SK-N-SH (cell line): ENCODE data around the gene TFDP2. TPM values are rescaled to one million over a fixed set of nuclear protein-coding genes. Genes with fewer than 3 reads are reported as not detected.

ENCODE experiments used
- CTCF ChIA-PET: fragments of 300-600, 350-600 bp; formaldehyde crosslinking; extraction: SDS; loops from one replicate; lab custom pipeline; 2021; lab: Yijun Ruan, JAX
- POLR2A ChIA-PET: fragments of 350-600 bp; sonication (Branson Sonifier 250); formaldehyde crosslinking; extraction: SDS; loops from one replicate; lab custom pipeline; 2020; ENCODE audit warnings: antibody characterized with exemption, inconsistent platforms; lab: Yijun Ruan, JAX
- DNase-seq: peaks from one replicate; pipeline ENCODE4 v3.0.0; 2012
- H2AFZ ChIP-seq: fragments of 200-600 bp; sonication (generic); 2 replicates; pipeline ENCODE4 v1.8.1; 2016; ENCODE audit warnings: antibody characterized with exemption, mild to moderate bottlenecking, low read depth
- H3F3A ChIP-seq: fragments of 200-600 bp; sonication (generic); replicated peaks from 2 replicates; pipeline ENCODE3; 2016; ENCODE audit warnings: antibody characterized with exemption, mild to moderate bottlenecking; ENCODE audit not compliant: insufficient read depth
- H3K27ac ChIP-seq, 2 experiments: fragments of 200-500 bp in 1 of 2; fragments of 200-600 bp in 1 of 2; sonication (Bioruptor generic) in 1 of 2; sonication (generic), shearing (Covaris generic) in 1 of 2; 2 replicates each; pipeline versions ENCODE4 v1.5.1 to v1.6.1; 2014 to 2016; ENCODE audit warnings: low read depth in 2 of 2, inconsistent platforms in 1 of 2, low read length in 1 of 2, mild to moderate bottlenecking in 1 of 2, mixed read lengths in 1 of 2
- H3K27me3 ChIP-seq: fragments of 200-600 bp; sonication (generic), shearing (Covaris generic); 2 replicates; pipeline ENCODE4 v1.6.1; 2016; ENCODE audit warnings: mixed run types; ENCODE audit not compliant: insufficient read depth
- H3K36me3 ChIP-seq, 2 experiments: fragments of 200-500 bp in 1 of 2; fragments of 200-600 bp in 1 of 2; sonication (Bioruptor generic) in 1 of 2; sonication (generic) in 1 of 2; replicated peaks in 1 of 2; 2 replicates each; pipeline versions ENCODE3 to v1.5.1; 2014 to 2016; ENCODE audit warnings: low read length in 1 of 2, mild to moderate bottlenecking in 1 of 2; ENCODE audit not compliant: insufficient read depth in 2 of 2, control insufficient read depth in 1 of 2
- H3K4me1 ChIP-seq, 2 experiments: fragments of 200-500 bp in 1 of 2; fragments of 200-600 bp in 1 of 2; sonication (Bioruptor generic) in 1 of 2; sonication (generic), shearing (Covaris generic) in 1 of 2; 2 replicates each; pipeline versions ENCODE4 v1.5.1 to v1.6.1; 2014 to 2016; ENCODE audit warnings: low read depth in 1 of 2, low read length in 1 of 2, mixed run types in 1 of 2; ENCODE audit not compliant: insufficient read depth in 2 of 2, control insufficient read depth in 1 of 2
- H3K4me2 ChIP-seq: fragments of 200-600 bp; sonication (generic), shearing (Covaris generic); 2 replicates; pipeline ENCODE4 v1.6.1; 2017; ENCODE audit warnings: mixed run types
- H3K4me3 ChIP-seq, 2 experiments: fragments of 200-500 bp in 1 of 2; fragments of 200-600 bp in 1 of 2; sonication (Bioruptor generic) in 1 of 2; sonication (generic), shearing (Covaris generic) in 1 of 2; 2 replicates each; pipeline versions ENCODE4 v1.5.1 to v1.8.1; 2014 to 2016; ENCODE audit warnings: low read depth in 2 of 2, inconsistent platforms in 1 of 2, low read length in 1 of 2, mild to moderate bottlenecking in 1 of 2, mixed read lengths in 1 of 2, moderate library complexity in 1 of 2
- H3K79me2 ChIP-seq: fragments of 200-600 bp; sonication (generic); 2 replicates; pipeline ENCODE4 v1.8.1; 2017; ENCODE audit warnings: mild to moderate bottlenecking; ENCODE audit not compliant: insufficient read depth
- H3K9ac ChIP-seq: fragments of 200-600 bp; sonication (generic); 2 replicates; pipeline ENCODE4 v1.6.1; 2017; ENCODE audit warnings: mixed run types
- H3K9me2 ChIP-seq: fragments of 200-600 bp; sonication (generic); 2 replicates; pipeline ENCODE4 v1.6.1; 2017; ENCODE audit warnings: mixed run types
- H3K9me3 ChIP-seq: fragments of 200-600 bp; sonication (generic); 2 replicates; pipeline ENCODE4 v1.6.1; 2017; ENCODE audit warnings: mixed run types, mild to moderate bottlenecking, moderate library complexity
- H4K20me1 ChIP-seq: fragments of 200-600 bp; sonication (generic); 2 replicates; pipeline ENCODE4 v1.6.1; 2017; ENCODE audit warnings: mild to moderate bottlenecking, mixed run types; ENCODE audit not compliant: insufficient read depth
- GATA2 ChIP-seq: sonication (generic); formaldehyde crosslinking; IDR thresholded peaks from 2 replicates; pipeline ENCODE4 v1.5.0; 2020; ENCODE audit warnings: mild to moderate bottlenecking, missing genetic modification reagents
- MXI1 ChIP-seq: IDR thresholded peaks from 2 replicates; pipeline ENCODE4 v1.6.1; 2012; ENCODE audit warnings: mild to moderate bottlenecking, low read depth, low read length, improper control_type of control experiment
- NFIC ChIP-seq: IDR thresholded peaks from 2 replicates; pipeline ENCODE4 v1.4.0; 2012; ENCODE audit warnings: borderline replicate concordance
- RFX5 ChIP-seq: IDR thresholded peaks from 2 replicates; pipeline ENCODE4 v1.6.1; 2012; ENCODE audit warnings: mild to moderate bottlenecking, improper control_type of control experiment, low read length
- TEAD4 ChIP-seq: IDR thresholded peaks from 2 replicates; pipeline ENCODE4 v1.4.0; 2012; ENCODE audit warnings: mild to moderate bottlenecking, borderline replicate concordance; ENCODE audit not compliant: insufficient read depth
- WGBS: methylation state at CpG from one replicate; pipeline ENCODE4 v1.1.6; 2017; ENCODE audit warnings: low lambda C conversion rate; 5-methylcytosine and 5-hydroxymethylcytosine counted together
- polyA plus RNA-seq, 3 experiments: library from polyadenylated mRNA; depleted of rRNA; stranded (reverse); fragments of >200 nt; gene quantifications; 2 replicates each; pipeline ENCODE4 v1.2.3, GENCODE V29; 2012
- TF ChIP-seq, protein P1 (sequence below): IDR thresholded peaks from 2 replicates; pipeline ENCODE4 v1.4.0; 2012; ENCODE audit warnings: low read depth
- TF ChIP-seq, protein P2 (sequence below): fragments of 150-350 bp; IDR thresholded peaks from 2 replicates; pipeline ENCODE4 v1.6.1; 2016; ENCODE audit warnings: mild to moderate bottlenecking, low read depth, low read length
- TF ChIP-seq, protein P3 (sequence below): fragments of 150-350 bp; IDR thresholded peaks from 2 replicates; pipeline ENCODE4 v1.6.1; 2017; ENCODE audit warnings: antibody characterized with exemption, low read length, low read depth, borderline replicate concordance
- TF ChIP-seq, protein P4 (sequence below): fragments of 200-600 bp; sonication (generic); IDR thresholded peaks from 2 replicates; pipeline ENCODE4 v1.6.1; 2017; ENCODE audit warnings: antibody characterized with exemption, mild to moderate bottlenecking, moderate library complexity

Gene TFDP2
- polyA plus RNA-seq, 1 of the 3 experiments (the other 2 are of a cell fraction): 8.6 TPM

DNA sequence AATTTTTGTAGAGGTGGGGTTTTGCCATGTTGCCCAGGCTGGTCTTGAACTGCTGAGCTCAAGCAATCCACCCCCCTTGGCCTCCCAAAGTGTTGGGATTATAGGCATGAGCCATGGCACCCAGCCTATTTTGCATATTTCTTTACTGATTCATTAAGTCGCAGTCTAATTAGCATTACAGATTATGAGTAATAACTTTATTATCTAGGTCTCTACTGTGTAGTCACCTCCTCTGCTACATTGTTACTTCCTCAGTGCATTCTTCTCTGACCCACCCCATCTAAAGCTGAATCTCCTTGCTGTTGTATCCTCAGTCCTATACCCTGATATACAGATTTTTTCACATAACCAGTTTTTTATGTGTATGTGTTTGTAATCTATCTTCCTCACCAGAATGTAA is 61.7 kb downstream of the TFDP2 start:
- CTCF ChIA-PET: interaction anchor here (0.5 to 0.9 kb wide), 4 partner anchors 33 to 793 kb away, joined by 3 to 4 read pairs (median 3); no protein-coding TSS in a partner anchor
- 69% methylated on average over 1 of the region's 1 CpG for WGBS
- Histone ChIP-seq H3K9me2 (no peaks in the 10 kb centered on the region), H3K4me2 (no peak overlapping the region), H3F3A (no peaks in the 10 kb centered on the region), H3K36me3 (no peaks in the 10 kb centered on the region), H3K27ac (no peak overlapping the region), H3K4me3 (no peak overlapping the region), H3K79me2 (no peaks in the 10 kb centered on the region), H3K4me1 (no peaks in the 10 kb centered on the region), H3K27me3 (no peaks in the 10 kb centered on the region), H4K20me1 (no peaks in the 10 kb centered on the region), H2AFZ (no peak overlapping the region), H3K9me3 (no peaks in the 10 kb centered on the region), H3K9ac (no peak overlapping the region)
- TF ChIP-seq, protein P1, sequence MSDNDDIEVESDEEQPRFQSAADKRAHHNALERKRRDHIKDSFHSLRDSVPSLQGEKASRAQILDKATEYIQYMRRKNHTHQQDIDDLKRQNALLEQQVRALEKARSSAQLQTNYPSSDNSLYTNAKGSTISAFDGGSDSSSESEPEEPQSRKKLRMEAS: no peak
- TF ChIP-seq, protein P2, sequence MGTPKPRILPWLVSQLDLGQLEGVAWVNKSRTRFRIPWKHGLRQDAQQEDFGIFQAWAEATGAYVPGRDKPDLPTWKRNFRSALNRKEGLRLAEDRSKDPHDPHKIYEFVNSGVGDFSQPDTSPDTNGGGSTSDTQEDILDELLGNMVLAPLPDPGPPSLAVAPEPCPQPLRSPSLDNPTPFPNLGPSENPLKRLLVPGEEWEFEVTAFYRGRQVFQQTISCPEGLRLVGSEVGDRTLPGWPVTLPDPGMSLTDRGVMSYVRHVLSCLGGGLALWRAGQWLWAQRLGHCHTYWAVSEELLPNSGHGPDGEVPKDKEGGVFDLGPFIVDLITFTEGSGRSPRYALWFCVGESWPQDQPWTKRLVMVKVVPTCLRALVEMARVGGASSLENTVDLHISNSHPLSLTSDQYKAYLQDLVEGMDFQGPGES: no peak
- TF ChIP-seq NFIC: no peak
- TF ChIP-seq, protein P3, sequence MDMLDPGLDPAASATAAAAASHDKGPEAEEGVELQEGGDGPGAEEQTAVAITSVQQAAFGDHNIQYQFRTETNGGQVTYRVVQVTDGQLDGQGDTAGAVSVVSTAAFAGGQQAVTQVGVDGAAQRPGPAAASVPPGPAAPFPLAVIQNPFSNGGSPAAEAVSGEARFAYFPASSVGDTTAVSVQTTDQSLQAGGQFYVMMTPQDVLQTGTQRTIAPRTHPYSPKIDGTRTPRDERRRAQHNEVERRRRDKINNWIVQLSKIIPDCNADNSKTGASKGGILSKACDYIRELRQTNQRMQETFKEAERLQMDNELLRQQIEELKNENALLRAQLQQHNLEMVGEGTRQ: no peak
- no peak for TF ChIP-seq MXI1
- no peak for TF ChIP-seq GATA2 (CRISPR knock-in tag)
- TF ChIP-seq, protein P4, sequence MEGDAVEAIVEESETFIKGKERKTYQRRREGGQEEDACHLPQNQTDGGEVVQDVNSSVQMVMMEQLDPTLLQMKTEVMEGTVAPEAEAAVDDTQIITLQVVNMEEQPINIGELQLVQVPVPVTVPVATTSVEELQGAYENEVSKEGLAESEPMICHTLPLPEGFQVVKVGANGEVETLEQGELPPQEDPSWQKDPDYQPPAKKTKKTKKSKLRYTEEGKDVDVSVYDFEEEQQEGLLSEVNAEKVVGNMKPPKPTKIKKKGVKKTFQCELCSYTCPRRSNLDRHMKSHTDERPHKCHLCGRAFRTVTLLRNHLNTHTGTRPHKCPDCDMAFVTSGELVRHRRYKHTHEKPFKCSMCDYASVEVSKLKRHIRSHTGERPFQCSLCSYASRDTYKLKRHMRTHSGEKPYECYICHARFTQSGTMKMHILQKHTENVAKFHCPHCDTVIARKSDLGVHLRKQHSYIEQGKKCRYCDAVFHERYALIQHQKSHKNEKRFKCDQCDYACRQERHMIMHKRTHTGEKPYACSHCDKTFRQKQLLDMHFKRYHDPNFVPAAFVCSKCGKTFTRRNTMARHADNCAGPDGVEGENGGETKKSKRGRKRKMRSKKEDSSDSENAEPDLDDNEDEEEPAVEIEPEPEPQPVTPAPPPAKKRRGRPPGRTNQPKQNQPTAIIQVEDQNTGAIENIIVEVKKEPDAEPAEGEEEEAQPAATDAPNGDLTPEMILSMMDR: no peak
- no peak for DNase-seq
- POLR2A ChIA-PET: no interaction called here

DNA sequence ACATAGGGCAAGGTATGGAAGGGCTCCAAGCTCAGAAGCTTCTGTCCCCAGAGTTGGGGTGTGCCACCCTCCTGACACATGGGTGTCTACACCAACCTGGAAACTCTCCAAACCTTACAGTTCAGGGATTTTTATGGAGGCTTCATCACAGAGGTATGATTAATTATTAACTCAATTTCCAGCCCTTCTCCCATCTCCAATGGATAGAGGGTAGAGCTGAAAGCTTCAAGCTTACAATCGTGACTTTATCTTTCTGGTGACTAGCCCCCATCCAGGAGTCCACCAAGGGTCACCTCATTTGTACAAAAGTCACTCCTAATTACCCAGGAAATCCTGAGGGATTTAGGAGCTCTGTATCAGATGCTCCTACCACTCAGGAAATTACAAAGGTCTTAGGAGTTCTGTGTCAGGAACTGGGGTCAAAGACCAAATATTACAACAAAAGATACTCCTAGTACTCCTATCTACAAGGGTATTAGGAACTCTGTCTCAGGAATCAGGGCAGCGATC is 62.7 kb downstream of the TFDP2 start:
- H3K79me2 ChIP-seq: no peaks in the 10 kb centered on the region
- H3K27ac ChIP-seq: no peak overlapping the region
- no peak overlapping the region for H3K4me3 ChIP-seq
- TF ChIP-seq, protein P4: no peak
- no peak for TF ChIP-seq TEAD4
- no peak for TF ChIP-seq RFX5
- TF ChIP-seq, all 33 proteins: peak for 0
- Histone ChIP-seq H3K27me3 (no peaks in the 10 kb centered on the region), H3K4me1 (no peaks in the 10 kb centered on the region), H3K9ac (no peak overlapping the region), H3K9me3 (no peaks in the 10 kb centered on the region), H3K4me2 (no peak overlapping the region), H3K9me2 (no peaks in the 10 kb centered on the region), H2AFZ (no peak overlapping the region), H3K36me3 (no peaks in the 10 kb centered on the region), H3F3A (no peaks in the 10 kb centered on the region), H4K20me1 (no peaks in the 10 kb centered on the region)
- POLR2A ChIA-PET: no interaction called here
- 75% methylated on average over 2 of the region's 2 CpGs for WGBS
- no peak for DNase-seq
- CTCF ChIA-PET: no interaction called here
